B cell (primary cell): ENCODE measurements around the gene RERE. TPM values are rescaled to one million over a fixed set of nuclear protein-coding genes. Genes with fewer than 3 reads are reported as not detected.

ENCODE experiments used
- ATAC-seq: fragments of 200-7000 bp; cut with Tn5 transposase; one replicate; pipeline ENCODE4 v1.10.0; 2021; ENCODE audit warnings: low read depth, mild to moderate bottlenecking, moderate number of reproducible peaks, moderate library complexity
- CTCF ChIA-PET: fragments of 350-600 bp; sonication (Branson Sonifier 250); formaldehyde crosslinking; loops from one replicate; lab custom pipeline; 2021; ENCODE audit warnings: antibody characterized with exemption, inconsistent platforms; lab: Charles Lee
- POLR2A ChIA-PET: fragments of 350-600 bp; sonication (Branson Sonifier 250); formaldehyde crosslinking; loops from one replicate; lab custom pipeline; 2021; ENCODE audit warnings: antibody characterized with exemption; lab: Charles Lee
- DNase-seq: peaks from one replicate; pipeline ENCODE4 v3.0.0; 2013
- H2AFZ ChIP-seq: 2 replicates; pipeline ENCODE4 v1.6.1; 2012; ENCODE audit warnings: mild to moderate bottlenecking, low read depth, low read length; ENCODE audit not compliant: insufficient read depth, poor library complexity, severe bottlenecking
- H3K27ac ChIP-seq, 2 donors: 1 replicate in 1 of 2; 2 replicates in 1 of 2; pipeline ENCODE4 v1.5.1; 2012 to 2013; ENCODE audit warnings: low read length in 2 of 2, mild to moderate bottlenecking in 2 of 2, moderate library complexity in 1 of 2
- H3K27me3 ChIP-seq, 4 experiments: fragments of 200-600 bp in 1 of 4; sonication (generic) in 1 of 4; replicated peaks in 1 of 4; 1 replicate in 2 of 4; 2 replicates in 2 of 4; pipeline versions ENCODE4 v1.6.1 to v1.7.0; 2013 to 2016; ENCODE audit warnings: low read length in 3 of 4, mild to moderate bottlenecking in 2 of 4, mixed read lengths in 1 of 4, moderate library complexity in 1 of 4; ENCODE audit not compliant: insufficient read depth in 4 of 4, control insufficient read depth in 3 of 4; ENCODE audit errors: control extremely low read depth in 1 of 4
- H3K36me3 ChIP-seq, 2 experiments: replicated peaks in 1 of 2; 1 replicate in 1 of 2; 2 replicates in 1 of 2; pipeline versions ENCODE4 v1.6.1 to v1.7.1; 2013; ENCODE audit warnings: low read length in 1 of 2; ENCODE audit not compliant: insufficient read depth in 2 of 2, control insufficient read depth in 1 of 2; ENCODE audit errors: control extremely low read depth in 1 of 2, extremely low read depth in 1 of 2
- H3K4me1 ChIP-seq, 2 donors: fragments of 200-600 bp in 1 of 2; sonication (generic) in 1 of 2; 1 replicate in 1 of 2; 2 replicates in 1 of 2; pipeline versions ENCODE4 v1.5.1 to v1.6.1; 2013 to 2017; ENCODE audit warnings: low read length in 2 of 2; ENCODE audit not compliant: control insufficient read depth in 2 of 2, insufficient read depth in 2 of 2
- H3K4me2 ChIP-seq: replicated peaks from 2 replicates; pipeline ENCODE3; 2012; ENCODE audit warnings: mild to moderate bottlenecking, low read depth, low read length; ENCODE audit not compliant: poor library complexity, severe bottlenecking
- H3K4me3 ChIP-seq, 5 experiments: fragments of 200-600 bp in 1 of 5; sonication (generic) in 1 of 5; 1 replicate in 3 of 5; 2 replicates in 2 of 5; pipeline versions ENCODE4 v1.5.1 to v1.7.0; 2011 to 2016; ENCODE audit warnings: low read length in 4 of 5, mild to moderate bottlenecking in 4 of 5, low read depth in 2 of 5, control low read depth in 1 of 5, moderate library complexity in 1 of 5; ENCODE audit not compliant: insufficient read depth in 1 of 5; ENCODE audit errors: control extremely low read depth in 1 of 5, extremely low read depth in 1 of 5
- H3K79me2 ChIP-seq: fragments of 200-600 bp; sonication (generic); one replicate; pipeline ENCODE4 v1.6.0; 2016; ENCODE audit warnings: low read length; ENCODE audit not compliant: control insufficient read depth, insufficient read depth
- H3K9ac ChIP-seq: fragments of 200-600 bp; sonication (generic); 2 replicates; pipeline ENCODE4 v1.6.1; 2017; ENCODE audit warnings: mild to moderate bottlenecking, low read length, moderate library complexity
- H3K9me3 ChIP-seq, 3 donors: one replicate each; pipeline versions ENCODE4 v1.6.1 to v1.7.1; 2013; ENCODE audit warnings: low read length in 2 of 3; ENCODE audit not compliant: control insufficient read depth in 2 of 3, insufficient read depth in 1 of 3; ENCODE audit errors: control extremely low read depth in 1 of 3
- H4K20me1 ChIP-seq: 2 replicates; pipeline ENCODE4 v1.6.0; 2012; ENCODE audit warnings: mild to moderate bottlenecking, low read length; ENCODE audit not compliant: insufficient read depth, control insufficient read depth, poor library complexity, severe bottlenecking
- H3K27ac Mint-ChIP-seq: one replicate; pipeline ENCODE4 v1.8.0; 2021; ENCODE audit warnings: mixed read lengths
- H3K27me3 Mint-ChIP-seq: one replicate; pipeline ENCODE4 v1.8.0; 2021; ENCODE audit warnings: mixed read lengths
- H3K4me1 Mint-ChIP-seq: one replicate; pipeline ENCODE4 v1.8.0; 2021; ENCODE audit warnings: mixed read lengths
- H3K4me3 Mint-ChIP-seq: one replicate; pipeline ENCODE4 v1.8.0; 2021; ENCODE audit warnings: mixed read lengths
- H3K9me3 Mint-ChIP-seq: one replicate; pipeline ENCODE4 v1.8.0; 2022; ENCODE audit warnings: mixed read lengths; ENCODE audit not compliant: insufficient read depth
- CTCF ChIP-seq: fragments of 200-600 bp; IDR thresholded peaks from one replicate; pipeline ENCODE4 v1.8.0; 2022; ENCODE audit warnings: antibody characterized with exemption, mild to moderate bottlenecking
- EZH2 ChIP-seq: IDR thresholded peaks from 2 replicates; pipeline ENCODE4 v1.6.1; 2012; ENCODE audit warnings: borderline replicate concordance, low read depth, mild to moderate bottlenecking, moderate library complexity, low read length; ENCODE audit not compliant: insufficient read depth, poor library complexity, severe bottlenecking
- WGBS: methylation state at CpG from one replicate; pipeline ENCODE4 v1.1.5; 2013; ENCODE audit warnings: missing lambda C conversion rate; ENCODE audit not compliant: insufficient coverage; 5-methylcytosine and 5-hydroxymethylcytosine counted together
- intact Hi-C: fragments of 100-400 bp; cut with micrococcal nuclease; formaldehyde crosslinking; loops from one replicate; pipeline ENCODE4 v1.10.0; 2022
- polyA plus RNA-seq: library from polyadenylated mRNA; depleted of rRNA; stranded (reverse); fragments of >200 nt; gene quantifications from 2 replicates; pipeline ENCODE4 v1.2.3, GENCODE V29; 2012
- total RNA-seq, 2 donors: library from RNA; stranded (reverse); fragments of 120-200 nt in 1 of 2; gene quantifications; 1 replicate in 1 of 2; 2 replicates in 1 of 2; pipeline versions ENCODE4 v1.2.3 to v1.2.4, GENCODE V29; 2013 to 2022

RERE gene
- total and polyA plus RNA-seq, 2 donors (not counting 1 experiment from before 2014, with no cell fraction given): 27.3 to 132 TPM

- ATAC-seq: no peak
- Mint-ChIP-seq H3K27me3 (no peaks in the 10 kb centered on the region), H3K4me1 (peaks cover 53% of the 10 kb centered on the region), H3K4me3 (no peak overlapping the region), H3K9me3 (no peaks in the 10 kb centered on the region), H3K27ac (peak overlapping the region; percentile 4)
- Histone ChIP-seq H3K4me3 (no peak overlapping the region), H3K4me2 (no peak overlapping the region), H3K9me3 (no peaks in the 10 kb centered on the region), H3K9ac (no peak overlapping the region), H4K20me1 (peaks cover 72% of the 10 kb centered on the region), H2AFZ (no peak overlapping the region), H3K79me2 (peaks cover 100% of the 10 kb centered on the region), H3K36me3 (peaks cover 2 to 57% of the 10 kb centered on the region in 2 experiments), H3K4me1 (peaks cover 17 to 26% of the 10 kb centered on the region in 2 donors), H3K27ac (peak overlapping the region in 1 of 2 donors; percentile 7), H3K27me3 (no peaks in the 10 kb centered on the region)
- DNase-seq: no peak
- WGBS: 98% methylated on average over 5 of the region's 8 CpGs
- intact Hi-C loops: no loop called here
- POLR2A ChIA-PET: no interaction called here
- no peak for TF ChIP-seq CTCF
- TF ChIP-seq EZH2: no peak
- CTCF ChIA-PET: interaction anchor here (3.4 kb wide), 1 partner anchor 9 kb away, joined by 40 read pairs; no protein-coding TSS in a partner anchor
These were observed 405.1 kb downstream of the RERE start for GRCh38 chr1:8412183-8412831.

GRCh38 chr1:8411803-8412182, 405.6 kb downstream of the RERE start:
- H3K9ac ChIP-seq: no peak overlapping the region
- ChIA-PET POLR2A (no interaction called here), CTCF (interaction anchor here (0.8 to 3.4 kb wide), 2 partner anchors 9 to 260 kb away, joined by 3 to 40 read pairs; no protein-coding TSS in a partner anchor)
- Mint-ChIP-seq H3K9me3 (no peaks in the 10 kb centered on the region), H3K4me1 (peaks cover 49% of the 10 kb centered on the region), H3K4me3 (no peak overlapping the region), H3K27ac (peak overlapping the region; percentile 4), H3K27me3 (no peaks in the 10 kb centered on the region)
- H3K27ac ChIP-seq: no peak overlapping the region
- TF ChIP-seq EZH2 (no peak), CTCF (no peak)
- peaks cover 100% of the 10 kb centered on the region for H3K79me2 ChIP-seq
- no peak overlapping the region for H3K4me3 ChIP-seq
- DNase-seq (no peak), ATAC-seq (no peak)
- H3K4me1 ChIP-seq: peaks cover 17 to 23% of the 10 kb centered on the region in 2 donors
- WGBS: 94% methylated on average over 7 of the region's 7 CpGs
- H3K4me2 ChIP-seq: no peak overlapping the region
- H3K36me3 ChIP-seq: peaks cover 2 to 57% of the 10 kb centered on the region in 2 experiments
- H3K9me3 ChIP-seq: no peaks in the 10 kb centered on the region
- no peaks in the 10 kb centered on the region for H3K27me3 ChIP-seq
- intact Hi-C loops: no loop called here
- H2AFZ ChIP-seq: no peak overlapping the region
- H4K20me1 ChIP-seq: peaks cover 72% of the 10 kb centered on the region
